ENCODE data around the gene UNC79.

DNA sequence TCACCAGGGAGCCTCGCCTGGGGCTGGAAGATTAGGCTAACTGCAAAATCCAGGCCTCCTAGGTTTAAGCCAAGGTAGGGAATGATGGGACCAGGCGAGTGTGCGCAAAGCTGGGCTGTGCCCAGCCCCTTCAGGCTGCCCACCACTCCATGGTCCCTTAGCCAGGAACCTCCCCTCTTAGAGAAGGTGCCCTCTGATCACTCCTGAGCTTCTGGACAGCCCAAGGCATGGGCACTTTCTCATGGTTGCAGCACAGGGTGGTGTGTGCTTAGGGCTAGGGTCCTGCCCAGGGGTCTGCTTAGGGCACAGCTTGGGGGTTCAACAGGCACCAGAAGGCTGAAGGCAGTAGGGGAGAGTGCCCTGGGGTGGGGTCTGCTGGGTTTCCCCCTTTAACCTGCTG, 288.5 kb downstream of the UNC79 start:
- TF ChIP-seq, protein P1, sequence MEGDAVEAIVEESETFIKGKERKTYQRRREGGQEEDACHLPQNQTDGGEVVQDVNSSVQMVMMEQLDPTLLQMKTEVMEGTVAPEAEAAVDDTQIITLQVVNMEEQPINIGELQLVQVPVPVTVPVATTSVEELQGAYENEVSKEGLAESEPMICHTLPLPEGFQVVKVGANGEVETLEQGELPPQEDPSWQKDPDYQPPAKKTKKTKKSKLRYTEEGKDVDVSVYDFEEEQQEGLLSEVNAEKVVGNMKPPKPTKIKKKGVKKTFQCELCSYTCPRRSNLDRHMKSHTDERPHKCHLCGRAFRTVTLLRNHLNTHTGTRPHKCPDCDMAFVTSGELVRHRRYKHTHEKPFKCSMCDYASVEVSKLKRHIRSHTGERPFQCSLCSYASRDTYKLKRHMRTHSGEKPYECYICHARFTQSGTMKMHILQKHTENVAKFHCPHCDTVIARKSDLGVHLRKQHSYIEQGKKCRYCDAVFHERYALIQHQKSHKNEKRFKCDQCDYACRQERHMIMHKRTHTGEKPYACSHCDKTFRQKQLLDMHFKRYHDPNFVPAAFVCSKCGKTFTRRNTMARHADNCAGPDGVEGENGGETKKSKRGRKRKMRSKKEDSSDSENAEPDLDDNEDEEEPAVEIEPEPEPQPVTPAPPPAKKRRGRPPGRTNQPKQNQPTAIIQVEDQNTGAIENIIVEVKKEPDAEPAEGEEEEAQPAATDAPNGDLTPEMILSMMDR (conservative IDR thresholded peaks at IDR 0.05; ENCODE audit: low read depth, low read length): no peak
- no peak for TF ChIP-seq EZH2 (IDR thresholded peaks at IDR 0.05; ENCODE audit: low read length, unreplicated experiment)

Measured in PC-3 (cell line).